Loucy (cell line): ENCODE results near the gene GRIP1.

Experiments
- H2AFZ ChIP-seq: fragments of 200-600 bp; sonication (generic); 2 replicates; pipeline ENCODE4 v1.6.0; 2016; ENCODE audit warnings: antibody characterized with exemption, mild to moderate bottlenecking, low read length, moderate library complexity
- H3F3A ChIP-seq: fragments of 200-600 bp; 2 replicates; pipeline ENCODE4 v1.6.0; 2016; ENCODE audit warnings: antibody characterized with exemption, low read depth, mild to moderate bottlenecking
- H3K27me3 ChIP-seq: fragments of 200-600 bp; sonication (generic); 2 replicates; pipeline ENCODE4 v1.6.1; 2014; ENCODE audit warnings: low read length, mild to moderate bottlenecking; ENCODE audit not compliant: insufficient read depth, poor library complexity, severe bottlenecking
- H3K36me3 ChIP-seq: fragments of 200-600 bp; sonication (generic); 2 replicates; pipeline ENCODE4 v1.6.1; 2016; ENCODE audit warnings: low read length; ENCODE audit not compliant: insufficient read depth
- H3K4me1 ChIP-seq: fragments of 200-600 bp; sonication (generic); 2 replicates; pipeline ENCODE4 v1.5.1; 2014; ENCODE audit warnings: low read length, mild to moderate bottlenecking; ENCODE audit not compliant: insufficient read depth, poor library complexity, severe bottlenecking
- H3K4me2 ChIP-seq: fragments of 200-600 bp; sonication (generic); 2 replicates; pipeline ENCODE4 v1.6.0; 2014; ENCODE audit warnings: antibody characterized with exemption, low read length, low read depth, mild to moderate bottlenecking; ENCODE audit not compliant: poor library complexity, severe bottlenecking
- H3K4me3 ChIP-seq: fragments of 200-600 bp; sonication (generic); 2 replicates; pipeline ENCODE4 v1.5.1; 2014; ENCODE audit warnings: low read length, mild to moderate bottlenecking, mixed read lengths; ENCODE audit not compliant: poor library complexity, severe bottlenecking
- H3K79me2 ChIP-seq: fragments of 200-600 bp; sonication (generic); 2 replicates; pipeline ENCODE4 v1.6.1; 2014; ENCODE audit warnings: low read length; ENCODE audit not compliant: insufficient read depth
- H3K9ac ChIP-seq: fragments of 200-600 bp; sonication (generic); 2 replicates; pipeline ENCODE4 v1.6.0; 2014; ENCODE audit warnings: mild to moderate bottlenecking, low read depth, low read length, moderate library complexity; ENCODE audit not compliant: poor library complexity, severe bottlenecking
- H3K9me2 ChIP-seq: fragments of 200-600 bp; sonication (generic); replicated peaks from 2 replicates; pipeline ENCODE4 v1.6.1; 2016; ENCODE audit warnings: low read depth, low read length, mixed read lengths
- H3K9me3 ChIP-seq: fragments of 200-600 bp; sonication (generic); 2 replicates; pipeline ENCODE4 v1.6.1; 2014; ENCODE audit warnings: mild to moderate bottlenecking, antibody characterized with exemption, low read length, low read depth; ENCODE audit not compliant: insufficient read depth
- H4K20me1 ChIP-seq: fragments of 200-600 bp; sonication (generic); 2 replicates; pipeline ENCODE4 v1.6.0; 2014; ENCODE audit warnings: antibody characterized with exemption, low read length, mild to moderate bottlenecking; ENCODE audit not compliant: insufficient read depth, poor library complexity, severe bottlenecking
- EZH2phosphoT487 ChIP-seq: fragments of 200-600 bp; IDR thresholded peaks from 2 replicates; pipeline ENCODE4 v1.6.1; 2018; ENCODE audit warnings: antibody characterized with exemption, mild to moderate bottlenecking, moderate library complexity, borderline replicate concordance
- TF ChIP-seq, protein P1 (sequence below): fragments of 200-600 bp; sonication (generic); conservative IDR thresholded peaks from 2 replicates; pipeline ENCODE4 v1.5.1; 2014; ENCODE audit warnings: mild to moderate bottlenecking, antibody characterized with exemption, low read length

GRIP1 gene

DNA sequence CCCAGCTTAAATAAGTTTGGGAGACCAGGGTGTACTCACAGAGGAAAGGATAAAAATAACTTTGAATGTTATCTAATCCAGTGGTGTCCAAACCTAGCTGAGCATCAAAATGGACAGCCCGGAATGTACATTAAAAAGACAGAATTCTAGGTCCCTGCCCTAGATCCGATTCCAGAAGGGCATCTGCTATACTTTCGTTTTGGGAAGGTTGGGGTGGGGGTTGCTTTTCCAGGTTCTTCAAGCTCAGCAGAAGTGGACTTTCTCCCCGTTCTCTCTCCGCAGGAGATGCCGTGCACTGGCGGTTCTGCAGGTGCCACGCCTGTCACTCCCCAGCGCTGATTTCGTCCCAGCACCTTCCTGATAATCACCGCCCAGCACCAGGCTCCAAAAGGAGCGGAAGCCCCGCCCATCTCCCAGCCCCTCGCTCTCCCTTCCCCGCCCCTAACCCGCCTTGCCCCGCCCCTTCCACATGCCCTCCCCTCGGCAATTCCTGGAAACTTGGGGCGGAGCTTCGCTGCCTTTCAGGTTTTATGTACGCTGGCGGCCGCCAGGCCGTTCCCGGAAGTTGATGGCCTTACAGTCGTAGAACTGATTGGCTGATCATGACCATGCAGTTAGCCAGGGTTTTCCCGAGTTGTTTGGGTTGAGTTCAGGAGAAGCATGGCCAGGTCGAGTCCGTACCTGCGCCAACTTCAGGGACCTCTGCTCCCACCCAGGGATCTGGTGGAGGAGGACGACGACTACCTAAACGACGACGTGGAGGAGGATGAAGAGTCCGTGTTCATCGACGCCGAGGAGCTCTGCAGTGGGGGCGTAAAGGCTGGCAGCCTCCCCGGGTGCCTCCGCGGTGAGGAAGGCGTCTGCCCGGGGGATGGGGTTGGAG is 376.7 kb downstream of the GRIP1 start, which contains the start of gene HELB:
Gene HELB (plus strand): TSS at position 550 of the 883 bp plus-strand sequence. CDS start 111 bp downstream, at position 661.
- Histone ChIP-seq H3F3A (no peaks in the 10 kb centered on the region), H3K4me3 (peak within 1 kb of the TSS; percentile 95), H2AFZ (peak within 1 kb of the TSS; percentile 91), H3K4me1 (peaks cover 33% of the 10 kb centered on the region), H3K4me2 (peak within 1 kb of the TSS; percentile 92), H4K20me1 (peaks cover 6% of the 10 kb centered on the region), H3K36me3 (no peaks in the 10 kb centered on the region), H3K9ac (peak within 1 kb of the TSS; percentile 72), H3K79me2 (peaks cover 41% of the 10 kb centered on the region), H3K9me3 (no peaks in the 10 kb centered on the region), H3K27me3 (no peaks in the 10 kb centered on the region), H3K9me2 (no peaks in the 10 kb centered on the region)
- TF ChIP-seq, protein P1, sequence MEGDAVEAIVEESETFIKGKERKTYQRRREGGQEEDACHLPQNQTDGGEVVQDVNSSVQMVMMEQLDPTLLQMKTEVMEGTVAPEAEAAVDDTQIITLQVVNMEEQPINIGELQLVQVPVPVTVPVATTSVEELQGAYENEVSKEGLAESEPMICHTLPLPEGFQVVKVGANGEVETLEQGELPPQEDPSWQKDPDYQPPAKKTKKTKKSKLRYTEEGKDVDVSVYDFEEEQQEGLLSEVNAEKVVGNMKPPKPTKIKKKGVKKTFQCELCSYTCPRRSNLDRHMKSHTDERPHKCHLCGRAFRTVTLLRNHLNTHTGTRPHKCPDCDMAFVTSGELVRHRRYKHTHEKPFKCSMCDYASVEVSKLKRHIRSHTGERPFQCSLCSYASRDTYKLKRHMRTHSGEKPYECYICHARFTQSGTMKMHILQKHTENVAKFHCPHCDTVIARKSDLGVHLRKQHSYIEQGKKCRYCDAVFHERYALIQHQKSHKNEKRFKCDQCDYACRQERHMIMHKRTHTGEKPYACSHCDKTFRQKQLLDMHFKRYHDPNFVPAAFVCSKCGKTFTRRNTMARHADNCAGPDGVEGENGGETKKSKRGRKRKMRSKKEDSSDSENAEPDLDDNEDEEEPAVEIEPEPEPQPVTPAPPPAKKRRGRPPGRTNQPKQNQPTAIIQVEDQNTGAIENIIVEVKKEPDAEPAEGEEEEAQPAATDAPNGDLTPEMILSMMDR: no peak
- TF ChIP-seq EZH2phosphoT487: no peak

DNA sequence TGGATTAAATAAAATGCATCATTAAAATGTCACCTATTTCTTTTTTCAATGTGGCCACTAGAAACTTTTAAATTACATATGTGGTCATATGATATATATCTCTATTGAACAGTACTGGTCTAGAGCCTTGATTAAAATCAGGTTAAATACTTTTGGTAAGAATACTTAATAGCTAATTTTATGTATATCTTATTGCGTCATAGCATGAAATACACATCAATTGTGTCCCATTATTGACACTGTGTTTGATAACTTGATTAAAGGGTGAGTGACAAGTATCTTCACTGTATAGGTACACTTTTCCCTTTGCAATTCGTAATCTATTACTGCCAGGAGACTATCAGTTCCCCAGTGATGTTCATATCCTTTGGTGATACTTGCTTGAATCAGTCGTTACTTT is 381.0 kb downstream of the GRIP1 start:
- TF ChIP-seq, protein P1: no peak
- TF ChIP-seq EZH2phosphoT487: no peak
- no peaks in the 10 kb centered on the region for H3K9me3 ChIP-seq
- H3K4me1 ChIP-seq: peaks cover 11% of the 10 kb centered on the region
- no peak overlapping the region for H3K4me2 ChIP-seq
- H3K36me3 ChIP-seq: no peaks in the 10 kb centered on the region
- H3F3A ChIP-seq: no peaks in the 10 kb centered on the region
- no peaks in the 10 kb centered on the region for H3K9me2 ChIP-seq
- H2AFZ ChIP-seq: no peak overlapping the region
- H3K27me3 ChIP-seq: no peaks in the 10 kb centered on the region
- H3K79me2 ChIP-seq: peaks cover 6% of the 10 kb centered on the region
- H4K20me1 ChIP-seq: no peaks in the 10 kb centered on the region
- H3K9ac ChIP-seq: no peak overlapping the region
- H3K4me3 ChIP-seq: no peak overlapping the region
